HG03139 (cell line): ENCODE measurements around the gene HECW1.
"Not testable (repeated sequence)": the region's sequence is repeated elsewhere in the genome, so short reads cannot be mapped to it uniquely, and the experiment has no call there.

ENCODE experiments used
- ATAC-seq: cut with Tn5 transposase; IDR thresholded peaks from one replicate; pipeline ENCODE4 v1.9.1; 2021; ENCODE audit not compliant: unreplicated experiment

The HECW1 gene

DNA sequence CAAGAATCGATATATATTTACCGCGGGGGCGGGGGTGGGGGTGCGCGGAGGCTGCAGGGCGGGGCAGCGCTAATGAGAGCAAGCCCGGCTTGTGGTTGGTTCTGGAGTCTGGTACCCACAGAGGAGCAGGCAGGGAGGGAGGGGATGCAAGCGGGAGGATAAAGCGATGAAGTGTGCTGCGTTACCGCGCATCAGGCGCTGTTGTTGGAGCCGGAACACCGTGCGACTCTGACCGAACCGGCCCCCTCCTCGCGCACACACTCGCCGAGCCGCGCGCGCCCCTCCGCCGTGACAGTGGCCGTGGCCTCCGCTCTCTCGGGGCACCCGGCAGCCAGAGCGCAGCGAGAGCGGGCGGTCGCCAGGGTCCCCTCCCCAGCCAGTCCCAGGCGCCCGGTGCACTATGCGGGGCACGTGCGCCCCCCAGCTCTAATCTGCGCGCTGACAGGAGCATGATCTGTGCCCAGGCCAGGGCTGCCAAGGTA, at the start of gene HECW1:
HECW1 (plus strand) TSS at position 189 of the 482 bp plus-strand sequence. CDS start 131,259 bp downstream, outside the sequence.
- ATAC-seq: no peak

GRCh38 chr7:43071604-43072003, 40.8 kb upstream of the HECW1 start:
- no peak for ATAC-seq

DNA sequence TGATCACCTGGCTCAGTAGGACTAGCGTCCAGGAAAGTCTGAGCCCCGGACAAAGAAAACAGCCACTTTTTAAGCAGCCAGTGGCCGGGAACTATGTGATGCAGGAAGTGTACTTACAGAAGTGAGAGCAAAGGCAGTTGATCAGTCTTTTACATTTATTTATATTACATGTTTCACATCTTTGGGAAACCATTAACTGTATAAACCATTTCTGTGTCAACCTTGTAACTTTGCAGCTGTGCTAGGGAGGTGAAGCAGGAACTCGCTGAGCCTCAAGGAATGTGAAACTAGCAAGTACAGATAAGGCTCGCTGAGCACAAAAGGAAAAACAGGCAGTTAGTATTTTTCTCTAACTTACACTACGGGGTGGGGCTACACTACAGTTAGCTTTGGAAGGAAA, 39.9 kb upstream of the HECW1 start:
- peak; percentile 70 for ATAC-seq

DNA sequence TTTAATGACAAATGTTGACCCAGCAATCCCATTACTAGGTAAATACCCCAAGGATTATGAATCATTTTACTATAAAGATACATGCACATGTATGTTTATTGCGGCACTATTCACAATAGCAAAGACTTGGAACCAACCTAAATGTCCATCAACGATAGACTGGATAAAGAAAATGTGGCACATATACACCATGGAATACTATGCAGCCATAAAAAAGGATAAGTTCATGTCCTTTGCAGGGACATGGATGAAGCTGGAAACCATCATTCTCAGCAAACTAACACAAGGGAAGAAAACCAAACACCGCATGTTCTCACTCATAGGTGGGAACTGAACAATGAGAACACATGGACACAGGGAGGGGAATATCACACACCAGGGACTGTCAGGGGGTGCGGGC, 38.6 kb upstream of the HECW1 start:
- ATAC-seq: not testable (repeated sequence)

DNA sequence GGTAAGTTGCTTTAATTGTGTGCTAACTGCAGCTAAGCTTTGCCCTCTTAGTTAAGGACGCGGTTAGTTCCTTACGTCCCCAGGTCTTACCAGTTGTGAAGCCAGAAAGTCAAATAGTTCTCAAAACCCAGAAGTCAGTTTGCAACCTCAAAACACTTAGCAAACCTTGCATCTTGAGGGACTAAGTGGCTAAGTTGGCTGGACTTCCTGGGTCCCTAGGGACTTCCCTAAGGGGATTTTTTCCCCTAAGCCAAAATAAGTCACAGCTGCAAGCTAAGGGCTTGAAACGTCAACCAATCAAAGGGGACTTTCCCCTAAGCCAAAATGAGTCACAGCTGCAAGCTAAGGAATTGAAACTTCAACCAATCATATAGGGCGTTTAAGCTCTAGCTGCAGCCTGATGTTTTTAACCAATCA, 36.2 kb upstream of the HECW1 start:
- no peak for ATAC-seq

GRCh38 chr7:43076606-43077005, 35.8 kb upstream of the HECW1 start:
- no peak for ATAC-seq

DNA sequence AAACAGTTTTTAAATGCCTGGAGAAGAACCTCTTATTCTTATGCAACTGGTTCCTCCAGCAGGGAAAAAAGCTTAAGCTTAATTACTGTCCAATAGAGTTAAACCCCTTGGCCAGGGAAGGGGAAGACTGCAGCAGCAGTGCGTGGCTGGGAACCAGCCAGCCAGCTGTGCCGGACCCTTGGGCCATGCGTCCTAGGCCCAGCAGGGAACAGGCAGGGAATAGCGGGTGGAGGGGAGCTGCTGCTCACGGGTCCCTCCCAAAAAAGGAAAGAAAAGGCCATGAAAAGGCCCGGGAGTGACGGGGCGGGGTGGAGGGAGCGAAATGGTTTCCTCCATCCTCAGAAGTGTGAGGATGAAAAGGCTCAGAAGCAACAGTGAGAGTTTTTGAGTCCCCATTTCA, 35.2 kb upstream of the HECW1 start:
- no peak for ATAC-seq

DNA sequence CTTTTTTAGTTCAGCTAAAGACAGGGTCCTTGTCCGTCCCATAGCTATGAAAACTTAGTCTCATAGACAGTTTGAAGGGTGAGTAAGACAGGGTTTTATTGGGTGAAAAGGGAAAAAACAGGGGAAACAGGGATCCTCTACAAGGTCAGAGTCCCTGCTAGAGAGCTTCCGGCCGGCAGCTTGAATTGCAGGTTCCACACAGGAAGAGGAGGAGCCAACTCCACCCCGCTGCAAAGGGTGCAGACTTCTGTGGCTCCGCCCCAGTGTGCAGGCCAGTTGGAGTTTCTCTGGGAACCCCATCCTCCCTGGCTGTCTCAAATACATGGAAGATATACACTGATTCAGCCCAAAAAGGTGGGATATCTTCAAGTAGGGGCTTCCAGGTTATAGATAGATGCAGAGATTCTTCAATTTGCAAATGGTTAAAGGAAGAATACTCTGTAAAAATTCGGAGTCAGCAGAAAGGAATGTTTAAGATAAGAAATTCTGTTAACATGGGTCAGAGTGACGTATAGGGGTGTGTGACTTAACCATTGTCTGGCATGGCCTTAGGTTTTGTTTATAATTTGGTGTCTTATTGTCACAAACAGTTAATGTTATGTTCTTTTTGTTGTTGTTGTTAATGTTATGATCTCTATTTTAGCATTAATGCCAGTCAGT, 34.6 kb upstream of the HECW1 start:
- no peak for ATAC-seq

GRCh38 chr7:43078794-43079193, 33.7 kb upstream of the HECW1 start:
- ATAC-seq: no peak

- no peak for ATAC-seq
Measured at GRCh38 chr7:43081603-43082002, 30.8 kb upstream of the HECW1 start.

GRCh38 chr7:43083106-43083505, 29.3 kb upstream of the HECW1 start:
- ATAC-seq: no peak

- ATAC-seq: no peak
Measured at GRCh38 chr7:43085017-43085416, 27.4 kb upstream of the HECW1 start.

DNA sequence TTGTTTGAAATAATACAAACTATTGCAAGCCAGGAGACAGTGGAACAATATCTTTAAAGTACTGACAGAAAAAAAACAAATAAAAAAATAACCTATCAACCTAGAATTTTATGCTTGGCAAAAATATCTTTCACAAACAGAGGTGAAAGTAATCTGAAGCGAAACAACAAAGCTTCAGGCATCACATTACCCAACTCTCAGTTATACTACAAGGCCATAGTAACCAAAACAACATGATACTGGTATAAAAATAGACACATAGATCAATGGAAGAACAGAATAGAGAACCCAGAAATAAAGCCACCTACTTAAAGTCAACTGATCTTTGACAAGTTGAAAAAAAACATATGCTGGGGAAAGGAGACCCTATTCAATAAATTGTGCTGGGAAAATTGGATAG, 26.5 kb upstream of the HECW1 start:
- no peak for ATAC-seq

- no peak for ATAC-seq
Measured at GRCh38 chr7:43092819-43093218, 19.6 kb upstream of the HECW1 start.

GRCh38 chr7:43096875-43097274, 15.6 kb upstream of the HECW1 start:
- no peak for ATAC-seq

DNA sequence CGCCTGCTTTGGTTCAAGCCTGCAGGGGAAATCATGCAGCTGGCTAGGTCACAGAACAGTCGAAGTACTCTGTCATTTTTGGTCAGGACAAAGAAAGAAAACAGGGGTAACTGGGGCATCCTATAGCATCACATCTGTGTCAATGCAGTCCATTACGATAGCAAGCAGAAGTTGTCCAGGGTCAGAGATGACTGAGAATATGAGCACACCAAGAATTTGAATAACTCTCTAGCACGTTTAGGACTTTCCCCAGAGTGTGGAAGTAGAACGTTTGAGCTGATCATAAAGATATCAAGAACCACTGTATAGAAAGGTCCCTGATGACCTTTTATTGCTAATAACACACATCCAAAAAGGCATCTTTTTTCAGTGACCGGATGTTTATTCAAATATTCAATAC, 12.7 kb upstream of the HECW1 start:
- ATAC-seq: no peak

DNA sequence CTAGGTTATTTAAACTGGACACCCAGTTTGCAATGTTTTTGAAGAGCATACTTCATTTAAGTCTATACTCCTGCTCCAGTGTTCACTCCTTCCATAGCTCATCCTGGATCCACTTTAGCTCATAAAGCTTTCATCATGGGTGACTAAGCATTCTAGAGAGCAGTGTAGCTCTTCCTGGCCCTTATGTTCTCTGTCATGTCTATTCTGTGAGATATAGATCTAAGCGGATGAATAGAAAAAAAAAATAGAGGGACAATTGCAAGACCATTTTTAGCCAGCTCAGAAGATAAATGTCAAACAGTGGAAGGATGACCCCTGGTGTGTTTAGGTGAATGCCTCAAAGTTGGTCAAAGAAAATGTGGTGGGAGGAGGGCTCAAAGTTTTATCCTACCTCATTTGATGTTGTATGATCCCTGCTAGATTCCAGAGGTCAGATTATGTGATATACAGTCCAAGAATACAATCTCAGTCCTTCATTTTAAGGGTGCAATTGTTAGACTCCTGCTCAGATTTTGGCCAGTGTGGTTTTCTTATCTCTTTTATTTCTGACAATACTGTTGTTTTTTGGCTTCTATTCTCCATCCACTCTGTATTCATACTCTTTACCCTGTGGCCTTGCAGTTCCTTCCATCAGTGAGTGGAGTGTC, 7.5 kb upstream of the HECW1 start:
- no peak for ATAC-seq

GRCh38 chr7:43105521-43106120, 6.8 kb upstream of the HECW1 start:
- ATAC-seq: no peak

- ATAC-seq: peak; percentile 89
Measured at GRCh38 chr7:43108255-43109011, 4.0 kb upstream of the HECW1 start.

GRCh38 chr7:43110791-43111535, 1.5 kb upstream of the HECW1 start:
- ATAC-seq: no peak
